GM19099 (cell line): ENCODE results near the gene SHC1.

Experiments used
- POLR2A ChIP-seq: IDR thresholded peaks from 3 replicates; pipeline ENCODE4 v1.6.1; 2011; ENCODE audit warnings: low read depth; ENCODE audit not compliant: insufficient read length; ENCODE audit errors: extremely low read depth

The SHC1 gene

DNA sequence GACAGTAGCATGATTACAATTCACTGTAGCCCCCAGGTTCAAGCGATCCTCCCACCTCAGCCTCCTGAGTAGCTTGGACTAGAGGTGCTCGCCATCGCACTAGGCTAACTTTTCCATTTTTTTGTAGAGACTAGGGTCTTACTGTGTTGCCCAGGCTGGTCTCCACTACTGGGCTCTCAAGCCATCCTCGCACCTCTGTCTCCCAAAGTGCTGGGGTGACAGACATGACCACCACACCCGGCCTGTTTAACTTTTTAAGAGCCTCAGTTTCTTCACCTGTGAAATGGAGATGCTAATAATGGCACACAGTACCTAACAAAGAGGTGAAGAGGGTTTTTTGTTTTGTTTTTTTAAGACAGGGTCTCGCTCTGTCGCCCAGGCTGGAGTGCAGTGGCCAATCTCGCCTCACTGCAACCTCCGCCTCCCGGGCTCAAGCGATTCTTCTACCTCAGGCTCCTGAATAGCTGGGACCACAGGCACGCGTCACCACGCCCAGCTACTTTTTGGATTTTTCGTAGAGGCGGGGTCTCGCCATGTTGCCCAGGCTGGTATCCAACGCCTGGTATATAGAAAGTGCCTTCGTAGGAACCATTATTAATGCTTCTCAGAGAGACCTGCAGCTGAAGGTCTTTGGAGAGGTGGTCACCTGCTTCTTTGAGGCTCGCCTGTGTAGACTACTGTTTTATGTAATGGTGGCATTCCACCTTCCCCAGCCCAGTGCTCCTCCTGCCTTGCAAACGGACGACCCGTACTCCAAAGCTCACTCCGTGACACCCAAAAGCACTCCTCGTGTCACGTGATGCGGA lies 34.6 kb downstream of the SHC1 start:
- no peak for TF ChIP-seq POLR2A

DNA sequence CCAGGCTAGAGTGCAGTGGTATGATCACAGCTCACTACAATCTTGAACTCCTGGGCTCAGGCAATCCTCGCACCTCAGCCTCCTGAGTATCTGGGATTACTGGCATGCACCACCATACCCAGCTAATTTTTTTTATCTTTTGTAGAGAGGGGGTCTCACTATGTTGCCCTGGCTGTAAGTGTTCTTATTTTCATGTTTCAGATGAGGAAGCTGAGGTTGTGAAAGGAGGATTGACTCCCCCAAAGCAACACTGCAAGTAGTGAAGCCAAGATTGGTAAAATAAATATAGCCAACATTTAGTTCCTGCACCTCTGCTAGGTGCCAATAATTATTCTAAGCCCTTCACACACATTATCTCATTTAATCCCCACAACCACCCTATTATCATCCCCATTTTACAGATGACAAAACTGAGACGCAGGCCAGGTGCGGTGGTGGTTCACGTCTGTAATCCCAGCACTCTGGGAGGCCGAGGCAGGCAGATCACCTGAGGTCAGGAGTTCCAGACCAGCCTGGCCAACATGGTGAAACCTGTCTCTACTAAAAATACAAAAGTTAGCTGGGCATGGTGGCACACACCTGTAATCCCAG lies 36.1 kb downstream of the SHC1 start:
- no peak for TF ChIP-seq POLR2A

DNA sequence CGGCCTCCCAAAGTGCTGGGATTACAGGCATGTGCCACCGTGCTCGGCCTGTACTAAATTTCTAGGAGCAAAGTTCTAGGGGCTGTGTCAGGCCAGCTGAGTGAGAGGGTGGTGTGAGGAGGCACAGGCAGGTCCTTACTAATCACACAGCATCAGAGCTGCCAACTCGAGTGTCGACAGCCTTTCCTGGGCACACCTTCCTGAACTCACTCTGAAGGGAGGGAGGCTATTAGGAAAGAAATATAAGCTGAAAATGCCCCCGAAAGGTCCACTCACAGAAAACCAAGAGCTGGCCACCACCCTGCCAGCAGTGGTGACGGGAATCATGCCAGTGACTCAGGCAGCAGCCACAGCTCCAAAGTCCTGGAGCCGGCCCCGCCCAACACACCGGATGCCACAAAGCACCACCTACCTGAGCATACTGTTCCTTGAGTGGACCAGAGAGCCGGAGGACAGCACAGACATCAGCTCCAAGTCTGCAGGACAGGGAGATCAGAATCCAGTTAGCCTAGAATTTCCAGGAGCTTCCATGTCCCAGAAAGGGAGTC lies 38.5 kb downstream of the SHC1 start:
- no peak for TF ChIP-seq POLR2A

DNA sequence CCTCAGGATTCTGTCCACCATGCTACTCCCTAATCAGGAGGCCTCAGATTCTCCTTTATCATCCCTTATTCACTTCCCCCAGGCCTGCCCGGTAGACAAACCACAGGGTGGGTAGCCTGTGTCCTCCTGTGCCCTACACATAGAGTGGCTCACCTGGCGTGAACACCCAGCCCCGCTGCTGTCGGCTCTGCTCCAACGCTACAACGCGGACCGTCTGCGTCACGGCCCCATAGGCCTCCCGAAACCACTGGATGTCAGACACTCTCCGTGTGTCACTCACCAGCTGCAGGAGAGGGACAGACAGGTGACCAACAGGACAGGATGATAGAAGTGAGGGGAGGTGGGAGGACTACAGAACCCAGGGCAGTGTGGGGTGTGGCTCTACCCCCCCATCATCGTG lies 44.3 kb downstream of the SHC1 start:
- TF ChIP-seq POLR2A = no peak

DNA sequence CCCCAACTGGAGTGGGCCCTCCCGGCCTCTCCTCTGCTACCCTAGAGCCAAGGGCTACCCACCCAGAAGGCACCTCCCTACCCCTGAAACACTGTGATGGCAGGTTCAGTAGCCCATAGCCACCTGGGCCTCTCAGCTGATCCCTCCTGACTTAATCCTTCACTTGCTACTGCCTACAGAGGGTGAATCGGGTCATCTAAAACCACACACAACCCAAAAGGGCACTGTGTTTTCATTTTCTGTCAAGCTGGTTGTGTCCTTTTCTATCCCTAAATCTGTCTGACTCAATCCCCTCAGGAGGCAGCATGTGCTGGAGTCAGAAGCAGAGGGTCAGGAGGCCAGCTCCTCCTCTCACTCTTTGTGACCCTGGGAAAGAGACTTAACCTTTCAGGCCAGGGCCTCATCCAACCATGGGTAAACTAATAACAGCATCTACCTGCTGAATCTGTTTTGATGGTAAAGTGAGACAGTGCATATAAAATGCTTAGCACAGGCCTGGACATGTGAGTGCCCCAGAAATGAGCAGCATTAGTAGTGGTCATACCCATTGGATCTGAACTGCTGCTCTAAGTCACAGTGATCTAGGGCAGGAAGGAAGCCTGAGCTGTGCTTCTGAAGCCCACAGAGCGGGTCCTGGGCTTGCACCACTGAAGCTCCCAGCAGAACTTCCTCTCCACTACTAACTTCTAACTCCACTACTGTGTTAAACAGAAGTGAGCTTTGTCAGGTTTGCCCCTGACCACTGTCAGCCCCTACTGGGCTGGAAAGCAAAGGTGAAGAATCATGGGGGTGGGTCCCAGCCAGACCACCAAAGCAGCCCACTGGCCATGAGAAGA lies 45.0 kb downstream of the SHC1 start:
- no peak for TF ChIP-seq POLR2A

DNA sequence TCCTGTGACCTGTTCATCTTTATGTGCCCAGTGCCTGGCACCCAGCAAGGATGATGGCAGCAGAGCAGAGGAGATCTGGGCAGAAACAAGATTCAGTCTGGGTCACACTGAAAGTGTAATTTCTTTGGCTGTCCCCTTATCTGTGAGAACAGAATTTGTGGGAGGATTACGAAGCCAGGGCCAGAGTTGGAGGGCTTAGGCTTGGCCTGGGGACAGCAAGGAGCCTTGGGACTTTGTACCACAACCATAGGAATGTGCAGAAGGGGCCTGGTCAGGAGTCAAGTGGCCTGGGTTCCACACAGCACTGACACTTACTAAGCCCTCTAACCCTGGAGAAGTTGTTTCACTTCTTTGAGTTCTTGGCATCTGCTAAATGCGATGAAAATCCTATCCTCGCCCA lies 46.9 kb downstream of the SHC1 start:
- TF ChIP-seq POLR2A = no peak

DNA sequence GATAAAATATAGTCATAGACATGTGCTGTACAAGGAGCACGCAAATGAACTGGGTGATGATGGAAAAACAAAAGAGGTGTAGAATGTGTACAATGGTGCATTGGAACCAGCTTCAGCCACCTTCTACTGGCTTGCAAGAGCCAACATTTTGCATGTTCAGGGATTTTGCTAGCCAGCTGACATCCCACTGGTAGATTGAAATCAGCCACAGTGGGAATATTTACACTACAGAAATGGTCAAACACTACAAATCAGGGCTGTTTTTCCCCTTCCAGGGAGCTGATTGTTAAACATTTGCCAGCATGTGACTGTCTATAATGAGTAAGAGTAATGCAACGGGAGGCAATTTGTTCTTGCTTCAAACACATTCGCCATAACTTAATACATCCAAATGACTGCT lies 57.3 kb downstream of the SHC1 start:
- TF ChIP-seq POLR2A = no peak

DNA sequence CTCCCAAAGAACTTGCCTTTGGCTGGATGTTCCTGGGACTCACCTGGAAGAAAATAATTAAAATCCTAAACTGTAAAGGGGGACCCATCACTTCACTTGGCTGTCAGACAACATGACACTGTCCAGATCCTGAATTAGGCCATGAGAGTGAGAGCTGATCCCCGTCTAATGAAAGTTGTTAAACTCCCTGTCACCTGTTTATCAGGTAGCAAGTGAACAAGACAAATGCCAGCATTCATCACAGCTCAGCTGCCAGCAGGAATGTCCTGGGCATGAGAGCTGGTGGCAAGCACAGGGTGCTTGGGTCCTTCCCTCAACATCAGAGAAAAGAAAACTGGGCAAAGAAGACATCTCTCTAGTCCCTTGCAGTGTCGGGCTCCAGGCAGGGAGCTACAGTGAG lies 57.8 kb downstream of the SHC1 start:
- TF ChIP-seq POLR2A = no peak
